Natural killer cell treated with Interleukin-12 subunit alpha and Interleukin-12 subunit beta and Interleukin-15 and Interleukin-18, amount 100 ng/mL, for 72 hours (primary cell): Measurements from ENCODE around the gene NAA38. TPM values are rescaled to one million over a fixed set of nuclear protein-coding genes. Genes with fewer than 3 reads are reported as not detected.

Experiments used
- ATAC-seq, 2 donors: fragments of 150-1000 bp; cut with Tn5 transposase in 1 of 2; sonication (Bioruptor Pico), chemical (Tn5 transposase) in 1 of 2; 2 replicates each; pipeline ENCODE4 v1.10.0; 2021
- DNase-seq: peaks from one replicate; pipeline ENCODE4 v3.0.0; 2022; ENCODE audit warnings: low spot score
- H3K27ac Mint-ChIP-seq, 2 donors: 1 replicate in 1 of 2; 2 replicates in 1 of 2; pipeline ENCODE4 v1.8.0; 2022; ENCODE audit warnings: mixed read lengths in 2 of 2, mild to moderate bottlenecking in 1 of 2, moderate library complexity in 1 of 2
- H3K27me3 Mint-ChIP-seq, 2 donors: 1 replicate in 1 of 2; 2 replicates in 1 of 2; pipeline ENCODE4 v1.8.0; 2022; ENCODE audit warnings: mixed read lengths in 2 of 2
- H3K36me3 Mint-ChIP-seq: one replicate; pipeline ENCODE4 v1.8.0; 2022; ENCODE audit warnings: mixed read lengths
- H3K4me1 Mint-ChIP-seq, 2 donors: 1 replicate in 1 of 2; 2 replicates in 1 of 2; pipeline ENCODE4 v1.8.0; 2022; ENCODE audit warnings: low read depth in 2 of 2, mixed read lengths in 2 of 2, mild to moderate bottlenecking in 1 of 2
- H3K4me3 Mint-ChIP-seq: one replicate; pipeline ENCODE4 v1.8.0; 2022; ENCODE audit warnings: mixed read lengths
- H3K9me3 Mint-ChIP-seq: 2 replicates; pipeline ENCODE4 v1.8.0; 2022; ENCODE audit warnings: mixed read lengths
- total RNA-seq, 2 donors: library from RNA; stranded (reverse); gene quantifications; one replicate each; pipeline ENCODE4 v1.2.3, GENCODE V29; 2022

NAA38 gene
- total RNA-seq, 2 donors from 2014 or later, result 54.1 to 105 TPM

DNA sequence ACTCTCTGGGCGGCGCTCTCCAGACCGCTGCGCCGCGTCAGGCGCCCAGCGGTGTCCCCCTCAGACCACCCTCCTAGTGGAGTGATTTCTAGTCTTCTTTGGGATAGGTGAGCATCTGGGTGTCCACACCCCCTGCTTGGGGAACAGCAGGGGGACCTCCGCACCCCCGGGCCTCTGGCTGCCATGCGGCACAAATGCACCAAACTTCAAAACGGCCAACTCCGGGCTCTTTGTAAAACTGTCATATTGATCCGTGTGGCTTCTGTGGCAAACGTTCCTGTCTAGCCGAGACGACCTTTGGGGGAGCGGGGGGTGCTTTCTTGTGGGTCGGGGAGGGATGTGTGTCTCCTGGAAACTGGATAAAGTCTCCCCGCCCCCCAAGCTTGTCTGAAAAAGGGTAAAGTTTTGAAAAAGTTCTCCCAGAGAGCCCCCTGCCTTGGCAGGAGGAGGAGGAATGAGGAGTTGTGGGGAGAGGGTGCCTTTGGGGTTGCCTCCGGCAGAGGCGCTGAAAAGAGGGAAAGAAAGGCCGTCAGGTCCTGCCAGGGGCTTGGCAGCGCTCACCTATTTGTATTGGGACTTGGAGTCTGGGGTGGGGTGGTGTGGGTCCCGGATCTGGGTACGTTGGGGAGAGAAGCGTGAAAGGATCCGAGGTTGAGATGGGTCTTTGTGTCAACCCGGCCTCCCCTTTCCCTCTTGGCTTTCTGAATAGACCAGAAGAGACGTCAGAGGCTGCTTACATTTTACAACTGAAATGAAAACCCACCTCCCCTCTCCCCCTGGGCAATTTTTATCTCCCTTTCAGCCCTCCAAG, 29.1 kb upstream of the NAA38 start:
- Mint-ChIP-seq H3K4me3 (no peak overlapping the region), H3K9me3 (no peaks in the 10 kb centered on the region), H3K27ac (no peak overlapping the region), H3K36me3 (peaks cover 6% of the 10 kb centered on the region), H3K27me3 (no peaks in the 10 kb centered on the region), H3K4me1 (peaks cover 0 to 6% of the 10 kb centered on the region in 2 donors)
- no peak for DNase-seq
- peak in 1 of 2 donors; percentile 22 for ATAC-seq

- H3K4me3 Mint-ChIP-seq, result no peak overlapping the region
- peaks cover 0 to 6% of the 10 kb centered on the region in 2 donors for H3K4me1 Mint-ChIP-seq
- no peaks in the 10 kb centered on the region for H3K27me3 Mint-ChIP-seq
- peak; percentile 75 for DNase-seq
- H3K9me3 Mint-ChIP-seq, result no peaks in the 10 kb centered on the region
- peaks cover 5% of the 10 kb centered on the region for H3K36me3 Mint-ChIP-seq
- ATAC-seq, result peak; percentile 45 to 64
- no peak overlapping the region for H3K27ac Mint-ChIP-seq
Observed at GRCh38 chr17:7885367-7886226, 28.2 kb upstream of the NAA38 start.

DNA sequence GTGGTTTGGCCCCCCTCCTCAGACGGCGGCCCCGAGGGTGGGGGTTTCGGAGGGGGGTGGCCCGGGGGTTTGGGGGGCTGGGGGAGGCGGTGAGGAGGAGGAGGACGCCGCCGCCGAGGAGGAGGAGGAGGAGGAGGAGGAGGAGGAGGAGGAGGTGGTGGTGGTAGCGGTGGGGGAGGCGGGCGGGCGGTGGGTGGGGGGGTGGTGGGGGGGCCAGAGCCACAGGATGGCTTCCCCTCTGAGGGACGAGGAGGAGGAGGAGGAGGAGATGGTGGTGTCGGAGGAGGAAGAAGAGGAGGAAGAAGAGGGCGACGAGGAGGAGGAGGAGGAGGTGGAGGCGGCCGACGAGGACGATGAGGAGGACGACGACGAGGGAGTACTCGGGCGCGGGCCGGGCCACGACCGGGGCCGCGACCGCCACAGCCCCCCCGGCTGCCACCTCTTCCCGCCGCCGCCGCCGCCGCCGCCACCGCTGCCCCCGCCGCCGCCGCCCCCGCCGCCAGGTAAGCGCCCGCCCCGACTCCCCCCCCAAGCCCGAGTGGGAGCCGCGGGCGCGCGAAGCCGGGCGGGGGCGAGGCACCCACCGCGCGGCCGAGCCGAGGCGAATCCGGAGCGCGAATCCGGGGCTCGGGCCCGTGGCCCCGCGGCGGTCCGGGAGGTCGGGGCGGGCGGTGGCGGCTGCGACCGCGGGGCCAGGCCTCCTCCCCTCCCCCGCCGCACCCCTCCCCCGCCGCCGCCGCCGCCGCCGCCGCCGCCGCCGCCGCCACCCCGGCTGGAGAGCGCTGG, 27.4 kb upstream of the NAA38 start:
- peak; percentile 1 for ATAC-seq
- Mint-ChIP-seq H3K27me3 (no peaks in the 10 kb centered on the region), H3K9me3 (no peaks in the 10 kb centered on the region), H3K4me3 (peak overlapping the region; percentile 66), H3K36me3 (no peaks in the 10 kb centered on the region), H3K27ac (no peak overlapping the region), H3K4me1 (peaks cover 0 to 6% of the 10 kb centered on the region in 2 donors)
- DNase-seq, result no peak

GRCh38 chr17:7883781-7884386, 26.5 kb upstream of the NAA38 start:
- H3K27me3 Mint-ChIP-seq, result no peaks in the 10 kb centered on the region
- no peak for ATAC-seq
- no peaks in the 10 kb centered on the region for H3K36me3 Mint-ChIP-seq
- no peak for DNase-seq
- H3K9me3 Mint-ChIP-seq, result no peaks in the 10 kb centered on the region
- H3K27ac Mint-ChIP-seq, result peak overlapping the region in 1 of 2 donors; percentile 12
- H3K4me1 Mint-ChIP-seq, result peaks cover 0 to 6% of the 10 kb centered on the region in 2 donors
- peak overlapping the region; percentile 69 for H3K4me3 Mint-ChIP-seq

DNA sequence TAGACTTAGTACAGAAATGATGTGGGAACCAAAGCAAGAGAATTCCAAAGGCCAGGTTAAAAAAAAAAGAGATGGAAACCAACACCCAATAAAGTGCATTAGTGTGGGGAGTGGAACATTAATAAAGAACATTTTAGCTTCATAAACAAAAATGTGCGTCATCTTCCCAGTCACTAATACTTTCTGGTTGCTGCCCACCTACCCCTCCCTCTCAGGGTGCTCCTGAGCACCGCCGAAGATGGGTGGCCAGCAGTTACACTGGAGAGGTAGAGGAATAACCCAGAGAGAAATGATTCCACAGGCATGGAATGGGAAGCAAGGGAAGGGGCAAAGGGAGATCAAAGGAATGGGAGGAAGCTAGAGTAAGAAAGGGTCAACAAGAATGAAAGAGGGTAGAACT, 25.3 kb upstream of the NAA38 start:
- Mint-ChIP-seq H3K9me3 (no peaks in the 10 kb centered on the region), H3K36me3 (no peaks in the 10 kb centered on the region), H3K27ac (no peak overlapping the region), H3K4me1 (peaks cover 0 to 6% of the 10 kb centered on the region in 2 donors), H3K27me3 (no peaks in the 10 kb centered on the region), H3K4me3 (no peak overlapping the region)
- ATAC-seq (no peak), DNase-seq (no peak)

GRCh38 chr17:7882068-7882467, 24.7 kb upstream of the NAA38 start:
- ATAC-seq (no peak), DNase-seq (no peak)
- H3K9me3 Mint-ChIP-seq, result no peaks in the 10 kb centered on the region
- H3K4me1 Mint-ChIP-seq, result peaks cover 0 to 6% of the 10 kb centered on the region in 2 donors
- no peaks in the 10 kb centered on the region for H3K36me3 Mint-ChIP-seq
- no peak overlapping the region for H3K27ac Mint-ChIP-seq
- H3K27me3 Mint-ChIP-seq, result no peaks in the 10 kb centered on the region
- no peak overlapping the region for H3K4me3 Mint-ChIP-seq

- DNase-seq, result no peak
- no peaks in the 10 kb centered on the region for H3K9me3 Mint-ChIP-seq
Observed at GRCh38 chr17:7881276-7882054, 24.1 kb upstream of the NAA38 start.

DNA sequence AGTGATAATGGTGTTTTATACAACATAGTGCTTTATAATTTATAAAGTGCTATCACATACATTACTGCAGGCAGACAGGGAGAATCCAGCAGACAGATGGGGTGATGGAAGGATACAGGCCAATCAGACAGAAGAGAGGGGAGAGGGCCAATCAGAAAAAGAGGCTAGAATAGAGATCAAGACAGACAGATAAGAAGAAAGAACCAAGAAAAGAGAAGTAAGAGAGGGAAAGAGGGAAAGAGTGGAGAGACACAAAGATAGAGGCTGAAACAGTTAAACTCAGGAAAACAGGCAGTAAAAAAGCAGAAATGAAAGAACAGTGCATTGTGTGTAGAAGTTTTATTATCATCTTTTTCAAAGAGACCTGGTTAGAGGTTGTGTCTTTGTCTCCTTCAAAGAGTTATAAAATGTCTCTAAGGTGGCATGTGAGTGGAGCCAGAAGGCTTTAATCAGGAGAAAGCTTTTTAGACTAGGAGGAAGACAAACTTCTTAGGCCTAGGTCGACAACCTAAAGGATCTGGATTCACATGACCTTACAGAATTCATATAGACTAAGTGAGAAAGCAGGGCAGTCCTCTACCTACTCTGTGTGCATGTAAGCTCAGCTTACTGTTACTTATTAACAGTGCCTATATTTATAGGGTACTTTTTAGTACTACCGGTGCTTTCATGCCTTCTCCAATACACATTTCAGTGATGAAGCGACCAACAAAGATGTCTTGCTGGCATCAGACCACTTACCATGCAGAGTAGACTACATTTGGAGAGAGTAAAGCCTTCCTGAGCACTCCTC, 22.9 kb upstream of the NAA38 start:
- no peaks in the 10 kb centered on the region for H3K9me3 Mint-ChIP-seq
- no peak overlapping the region for H3K27ac Mint-ChIP-seq
- H3K4me3 Mint-ChIP-seq, result no peak overlapping the region
- H3K4me1 Mint-ChIP-seq, result no peaks in the 10 kb centered on the region
- ATAC-seq (no peak), DNase-seq (no peak)
- H3K36me3 Mint-ChIP-seq, result no peaks in the 10 kb centered on the region
- no peaks in the 10 kb centered on the region for H3K27me3 Mint-ChIP-seq

More at GRCh38 chr17:7881276-7882054, 24.1 kb upstream of the NAA38 start:
- H3K4me1 Mint-ChIP-seq, result peaks cover 0 to 6% of the 10 kb centered on the region in 2 donors
- H3K27me3 Mint-ChIP-seq, result no peaks in the 10 kb centered on the region
- no peak for ATAC-seq
- no peaks in the 10 kb centered on the region for H3K36me3 Mint-ChIP-seq
- no peak overlapping the region for H3K27ac Mint-ChIP-seq
- H3K4me3 Mint-ChIP-seq, result no peak overlapping the region

- Mint-ChIP-seq H3K36me3 (peaks cover 5% of the 10 kb centered on the region), H3K27ac (no peak overlapping the region), H3K4me1 (no peaks in the 10 kb centered on the region), H3K27me3 (no peaks in the 10 kb centered on the region), H3K4me3 (no peak overlapping the region), H3K9me3 (no peaks in the 10 kb centered on the region)
- ATAC-seq, result no peak
- no peak for DNase-seq
Observed at GRCh38 chr17:7878234-7878633, 20.9 kb upstream of the NAA38 start.

- H3K36me3 Mint-ChIP-seq, result peaks cover 5% of the 10 kb centered on the region
- no peaks in the 10 kb centered on the region for H3K9me3 Mint-ChIP-seq
- H3K27ac Mint-ChIP-seq, result no peak overlapping the region
- no peaks in the 10 kb centered on the region for H3K4me1 Mint-ChIP-seq
- ATAC-seq (no peak), DNase-seq (no peak)
- H3K4me3 Mint-ChIP-seq, result no peak overlapping the region
- H3K27me3 Mint-ChIP-seq, result no peaks in the 10 kb centered on the region
Observed at GRCh38 chr17:7875804-7876370, 18.5 kb upstream of the NAA38 start.

GRCh38 chr17:7873051-7873450, 15.7 kb upstream of the NAA38 start:
- H3K4me3 Mint-ChIP-seq, result no peak overlapping the region
- no peaks in the 10 kb centered on the region for H3K9me3 Mint-ChIP-seq
- H3K27me3 Mint-ChIP-seq, result no peaks in the 10 kb centered on the region
- H3K4me1 Mint-ChIP-seq, result peaks cover 10% of the 10 kb centered on the region in 2 donors
- peaks cover 5% of the 10 kb centered on the region for H3K36me3 Mint-ChIP-seq
- ATAC-seq (no peak), DNase-seq (no peak)
- peak overlapping the region in 1 of 2 donors; percentile 14 for H3K27ac Mint-ChIP-seq

DNA sequence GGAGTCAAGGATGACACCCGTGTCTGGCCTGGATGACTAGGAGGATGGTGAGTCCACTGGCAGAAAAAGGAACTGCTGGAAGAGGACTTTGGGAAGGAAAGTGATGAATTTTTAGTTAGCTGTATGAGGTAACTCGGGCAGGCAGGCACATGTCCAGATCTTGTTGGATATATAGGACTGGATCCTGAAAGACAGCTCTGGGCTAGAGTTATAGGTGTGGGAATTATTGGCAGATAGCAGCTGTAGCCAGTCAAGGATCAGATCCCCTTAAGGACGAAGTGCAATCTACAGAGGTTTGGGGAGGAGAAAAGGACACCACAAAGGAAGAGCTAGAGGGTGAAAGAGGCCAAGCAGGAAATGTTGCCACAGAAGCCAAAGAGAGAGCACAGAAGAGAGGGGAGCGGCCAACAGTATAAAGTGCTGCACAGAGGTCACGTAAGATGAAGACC, 10.5 kb upstream of the NAA38 start:
- H3K4me3 Mint-ChIP-seq, result peak overlapping the region; percentile 71
- no peaks in the 10 kb centered on the region for H3K9me3 Mint-ChIP-seq
- H3K27ac Mint-ChIP-seq, result peak overlapping the region; percentile 77 to 84
- H3K27me3 Mint-ChIP-seq, result no peaks in the 10 kb centered on the region
- ATAC-seq, result peak; percentile 72 to 81
- peaks cover 20 to 26% of the 10 kb centered on the region in 2 donors for H3K4me1 Mint-ChIP-seq
- DNase-seq, result no peak
- no peaks in the 10 kb centered on the region for H3K36me3 Mint-ChIP-seq
